NCI-H2107 treated with DMSO at 0.1 percent for 48 hours (cell line): ENCODE measurements around the gene ZNF653.
"Not testable (repeated sequence)": the region's sequence is repeated elsewhere in the genome, so short reads cannot be mapped to it uniquely, and the experiment has no call there.

Experiments used
- DNase-seq: peaks from one replicate; lab custom pipeline; 2025; ENCODE audit not compliant: unreplicated experiment; lab: John Stamatoyannopoulos, UW

ZNF653 gene

GRCh38 chr19:11457115-11457514 lies 48.5 kb downstream of the ZNF653 start:
- no peak for DNase-seq

GRCh38 chr19:11456659-11457058 lies 49.0 kb downstream of the ZNF653 start:
- DNase-seq, result no peak

GRCh38 chr19:11455233-11455554 lies 50.4 kb downstream of the ZNF653 start:
- DNase-seq, result not testable (repeated sequence)

GRCh38 chr19:11453468-11454341 lies 51.9 kb downstream of the ZNF653 start:
- no peak for DNase-seq

GRCh38 chr19:11452620-11453310 lies 52.9 kb downstream of the ZNF653 start:
- DNase-seq, result no peak

GRCh38 chr19:11451871-11452619 lies 53.6 kb downstream of the ZNF653 start:
- DNase-seq, result no peak

- DNase-seq, result no peak
These were observed 54.2 kb downstream of the ZNF653 start for GRCh38 chr19:11451327-11451870.

GRCh38 chr19:11450570-11451326 lies 54.9 kb downstream of the ZNF653 start:
- DNase-seq, result no peak

- no peak for DNase-seq
These were observed 56.6 kb downstream of the ZNF653 start for GRCh38 chr19:11448923-11449554.

- no peak for DNase-seq
These were observed 57.2 kb downstream of the ZNF653 start for GRCh38 chr19:11448410-11448809.

GRCh38 chr19:11447347-11448262 lies 58.0 kb downstream of the ZNF653 start:
- DNase-seq, result no peak

- no peak for DNase-seq
These were observed 58.9 kb downstream of the ZNF653 start for GRCh38 chr19:11446652-11447301.

- no peak for DNase-seq
These were observed 59.4 kb downstream of the ZNF653 start for GRCh38 chr19:11446271-11446651.

- no peak for DNase-seq
These were observed 60.5 kb downstream of the ZNF653 start for GRCh38 chr19:11445141-11445540.

GRCh38 chr19:11444059-11444458 lies 61.6 kb downstream of the ZNF653 start:
- DNase-seq, result no peak

GRCh38 chr19:11437955-11438354 lies 67.7 kb downstream of the ZNF653 start:
- no peak for DNase-seq

- DNase-seq, result no peak
These were observed 69.8 kb downstream of the ZNF653 start for GRCh38 chr19:11435833-11436313.

GRCh38 chr19:11435057-11435832 lies 70.4 kb downstream of the ZNF653 start, which contains the start of the genes ODAD3 and PRKCSH:
TSS of gene ODAD3 (minus strand) at chr19:11435121. CDS start at chr19:11435016, 105 bp downstream.
TSS of gene PRKCSH (plus strand) at chr19:11435635. CDS start at chr19:11436118, 483 bp downstream.
- DNase-seq, result peak; percentile 99
